MG63 (cell line): ENCODE data around the gene SLC10A7. TPM values are rescaled to one million over a fixed set of nuclear protein-coding genes. Genes with fewer than 3 reads are reported as not detected.

Experiments used
- DNase-seq: peaks from one replicate; pipeline ENCODE4 v3.0.0-alpha.2; 2020
- H3K27me3 ChIP-seq: fragments of 250-450 bp; sonication (Bioruptor Pico); 2 replicates; pipeline ENCODE4 v1.5.1; 2020; ENCODE audit warnings: mild to moderate bottlenecking, moderate library complexity
- H3K36me3 ChIP-seq: fragments of 250-450 bp; sonication (Bioruptor Pico); 2 replicates; pipeline ENCODE4 v1.5.1; 2020; ENCODE audit warnings: mild to moderate bottlenecking, moderate library complexity
- H3K4me3 ChIP-seq: fragments of 250-450 bp; sonication (Bioruptor Pico); 2 replicates; pipeline ENCODE4 v1.5.1; 2020; ENCODE audit warnings: mild to moderate bottlenecking, moderate library complexity
- H3K9me3 ChIP-seq: fragments of 250-450 bp; sonication (Bioruptor Pico); 2 replicates; pipeline ENCODE4 v1.5.1; 2020; ENCODE audit warnings: mild to moderate bottlenecking, moderate library complexity
- total RNA-seq: library from RNA; depleted of rRNA; stranded (reverse); fragments of >200 nt; shearing (Covaris generic); gene quantifications from 2 replicates; pipeline ENCODE4 v1.2.3, GENCODE V29; 2014; ENCODE audit warnings: low replicate concordance

SLC10A7 gene
- total RNA-seq, 1 experiment from 2014 or later: 3.7 TPM

DNA sequence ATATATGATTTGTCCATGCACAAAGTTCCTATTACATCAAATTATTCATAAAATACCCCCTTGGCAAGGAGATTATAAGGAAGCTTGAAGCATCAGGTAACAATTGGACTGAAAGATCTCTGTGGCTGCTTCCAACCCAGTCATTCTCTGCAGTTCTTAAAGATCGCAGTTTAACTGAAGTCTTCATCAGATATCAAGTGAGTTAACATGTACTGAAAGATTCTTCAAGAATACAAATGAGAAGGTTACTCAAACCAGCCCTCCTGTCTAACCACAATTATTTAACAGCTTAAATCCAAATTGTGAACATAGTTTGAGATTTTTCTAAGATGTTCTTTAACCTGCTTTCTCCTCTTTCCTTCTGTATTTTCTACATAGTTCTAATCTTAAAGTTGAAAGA lies 56.1 kb downstream of the SLC10A7 start:
- DNase-seq: no peak
- Histone ChIP-seq H3K9me3 (no peaks in the 10 kb centered on the region), H3K36me3 (no peaks in the 10 kb centered on the region), H3K4me3 (no peak overlapping the region), H3K27me3 (no peaks in the 10 kb centered on the region)

DNA sequence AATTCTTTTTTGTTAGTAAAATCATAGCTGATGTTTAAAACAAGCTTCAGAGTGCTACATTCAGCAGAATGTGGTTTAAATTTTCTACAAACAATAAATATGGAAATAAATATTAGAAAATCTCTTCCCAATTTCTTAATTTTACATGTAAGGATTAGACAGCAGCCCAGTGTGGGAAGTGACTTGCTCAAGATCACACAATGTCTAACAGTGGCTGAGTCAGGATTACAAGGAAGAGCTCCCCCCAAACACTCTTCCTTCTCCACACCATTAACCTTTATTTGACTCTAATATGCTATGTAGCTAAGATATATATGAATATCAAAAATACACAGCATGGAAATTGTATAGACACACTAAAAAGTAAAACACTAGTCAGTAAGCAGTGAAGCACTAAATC lies 59.5 kb downstream of the SLC10A7 start:
- no peaks in the 10 kb centered on the region for H3K9me3 ChIP-seq
- H3K36me3 ChIP-seq: no peaks in the 10 kb centered on the region
- H3K4me3 ChIP-seq: no peak overlapping the region
- DNase-seq: no peak
- no peaks in the 10 kb centered on the region for H3K27me3 ChIP-seq

DNA sequence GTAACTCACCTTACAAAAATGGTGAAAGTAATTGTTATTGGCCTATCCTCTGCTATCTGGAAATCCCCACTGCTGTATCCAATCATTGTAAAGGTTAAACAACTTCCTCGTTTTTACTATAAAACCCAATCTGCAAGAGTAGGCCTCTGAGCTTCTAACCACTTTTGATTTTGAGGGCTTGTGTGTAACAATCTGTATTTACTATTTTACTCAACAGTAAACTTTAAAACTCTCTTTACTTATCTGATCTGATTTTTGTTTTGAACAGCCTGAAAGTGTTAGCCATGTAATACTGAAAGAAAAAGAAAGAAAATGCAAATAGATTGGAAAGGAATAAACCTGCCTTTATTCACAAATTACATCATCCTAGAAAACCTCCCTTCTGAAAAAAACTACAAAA lies 63.1 kb downstream of the SLC10A7 start:
- no peak overlapping the region for H3K4me3 ChIP-seq
- H3K9me3 ChIP-seq: no peaks in the 10 kb centered on the region
- no peaks in the 10 kb centered on the region for H3K36me3 ChIP-seq
- DNase-seq: no peak
- no peaks in the 10 kb centered on the region for H3K27me3 ChIP-seq

DNA sequence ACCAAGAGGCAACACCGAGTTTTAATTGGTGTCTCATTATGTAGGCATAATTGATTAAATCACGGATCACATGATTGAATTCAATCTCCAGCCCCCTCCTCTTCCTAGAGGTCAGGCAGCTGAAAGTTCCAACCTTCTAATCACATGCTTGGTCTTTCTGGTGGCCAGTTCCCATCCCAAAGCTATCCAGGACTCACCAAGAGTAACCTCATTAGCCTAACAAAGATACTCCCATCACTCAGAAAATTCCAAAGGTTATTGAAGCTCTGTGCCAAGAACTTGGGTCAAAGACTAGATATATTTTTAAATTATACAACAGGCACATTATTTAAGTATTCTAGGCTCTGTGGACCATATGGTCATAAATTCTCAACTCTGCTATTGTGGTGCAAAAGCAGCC lies 65.1 kb downstream of the SLC10A7 start:
- Histone ChIP-seq H3K27me3 (no peaks in the 10 kb centered on the region), H3K36me3 (no peaks in the 10 kb centered on the region), H3K4me3 (no peak overlapping the region), H3K9me3 (no peaks in the 10 kb centered on the region)
- DNase-seq: no peak

DNA sequence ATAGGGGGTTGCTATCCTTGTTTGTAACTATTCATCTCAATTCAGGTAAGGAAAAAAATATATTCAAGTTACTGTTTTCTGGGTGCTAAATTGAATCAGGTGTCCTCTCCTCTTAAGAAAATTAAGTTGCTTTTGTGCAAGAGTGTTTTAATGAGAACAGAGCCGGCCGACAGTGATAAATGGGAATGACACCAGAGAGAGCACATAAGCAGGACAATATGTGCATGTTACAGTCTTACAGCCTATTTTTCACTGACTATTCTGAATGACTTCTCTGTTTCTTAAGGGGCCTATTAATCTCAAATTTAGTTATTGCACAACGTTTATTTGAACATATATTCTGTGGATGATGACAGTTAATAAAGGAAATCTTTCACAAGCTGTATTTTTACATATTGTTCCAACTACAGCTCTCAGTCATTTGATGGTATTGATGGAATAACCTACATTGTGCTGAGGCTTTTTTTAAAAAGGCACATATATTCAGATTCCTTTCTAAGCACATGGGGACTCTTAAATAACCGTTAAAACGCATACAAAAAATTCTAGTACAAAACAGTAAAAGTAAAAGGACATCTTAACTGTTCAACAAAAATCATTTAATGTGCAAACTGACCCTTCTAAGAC lies 68.4 kb downstream of the SLC10A7 start:
- no peaks in the 10 kb centered on the region for H3K36me3 ChIP-seq
- no peaks in the 10 kb centered on the region for H3K27me3 ChIP-seq
- H3K4me3 ChIP-seq: no peak overlapping the region
- H3K9me3 ChIP-seq: no peaks in the 10 kb centered on the region
- no peak for DNase-seq

DNA sequence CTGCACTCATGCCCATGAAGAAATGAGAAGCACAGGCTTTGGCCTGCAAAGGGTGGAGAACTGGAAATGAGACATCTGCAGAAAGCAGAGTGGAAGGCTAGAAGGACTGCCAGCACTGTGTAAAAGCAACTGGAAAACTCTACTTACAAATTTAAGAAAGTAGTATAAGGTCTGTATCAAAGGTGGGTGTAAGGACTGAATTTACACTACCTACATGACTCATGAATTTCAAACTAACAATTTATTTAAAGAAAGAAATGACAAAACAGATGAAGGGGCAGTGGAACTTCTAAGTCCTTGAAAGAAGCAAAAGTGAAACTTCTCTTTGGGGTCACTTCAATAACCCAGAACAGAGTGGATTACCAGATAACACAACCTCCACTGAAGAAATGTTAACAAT lies 71.2 kb downstream of the SLC10A7 start:
- Histone ChIP-seq H3K36me3 (no peaks in the 10 kb centered on the region), H3K4me3 (no peak overlapping the region), H3K27me3 (no peaks in the 10 kb centered on the region), H3K9me3 (no peaks in the 10 kb centered on the region)
- no peak for DNase-seq

DNA sequence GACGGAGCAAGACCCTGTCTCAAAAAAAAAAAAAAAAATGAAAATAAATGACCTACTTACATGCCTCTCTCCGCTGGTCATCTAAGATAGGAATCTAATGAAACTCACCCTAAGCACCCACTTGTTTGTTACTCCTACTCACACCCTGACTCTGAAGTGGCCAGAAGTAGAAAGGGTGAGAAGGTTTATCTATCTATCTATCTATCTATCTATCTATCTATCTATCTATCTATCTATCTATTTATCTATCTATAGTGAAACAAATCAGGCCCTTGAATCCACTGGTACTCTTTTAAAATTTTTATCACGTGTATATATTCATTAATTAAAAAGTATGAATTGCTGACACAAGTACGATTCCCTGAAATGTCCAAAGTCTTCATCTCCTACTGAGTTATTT lies 75.2 kb downstream of the SLC10A7 start:
- Histone ChIP-seq H3K36me3 (no peaks in the 10 kb centered on the region), H3K4me3 (no peak overlapping the region), H3K9me3 (no peaks in the 10 kb centered on the region), H3K27me3 (no peaks in the 10 kb centered on the region)
- DNase-seq: no peak

DNA sequence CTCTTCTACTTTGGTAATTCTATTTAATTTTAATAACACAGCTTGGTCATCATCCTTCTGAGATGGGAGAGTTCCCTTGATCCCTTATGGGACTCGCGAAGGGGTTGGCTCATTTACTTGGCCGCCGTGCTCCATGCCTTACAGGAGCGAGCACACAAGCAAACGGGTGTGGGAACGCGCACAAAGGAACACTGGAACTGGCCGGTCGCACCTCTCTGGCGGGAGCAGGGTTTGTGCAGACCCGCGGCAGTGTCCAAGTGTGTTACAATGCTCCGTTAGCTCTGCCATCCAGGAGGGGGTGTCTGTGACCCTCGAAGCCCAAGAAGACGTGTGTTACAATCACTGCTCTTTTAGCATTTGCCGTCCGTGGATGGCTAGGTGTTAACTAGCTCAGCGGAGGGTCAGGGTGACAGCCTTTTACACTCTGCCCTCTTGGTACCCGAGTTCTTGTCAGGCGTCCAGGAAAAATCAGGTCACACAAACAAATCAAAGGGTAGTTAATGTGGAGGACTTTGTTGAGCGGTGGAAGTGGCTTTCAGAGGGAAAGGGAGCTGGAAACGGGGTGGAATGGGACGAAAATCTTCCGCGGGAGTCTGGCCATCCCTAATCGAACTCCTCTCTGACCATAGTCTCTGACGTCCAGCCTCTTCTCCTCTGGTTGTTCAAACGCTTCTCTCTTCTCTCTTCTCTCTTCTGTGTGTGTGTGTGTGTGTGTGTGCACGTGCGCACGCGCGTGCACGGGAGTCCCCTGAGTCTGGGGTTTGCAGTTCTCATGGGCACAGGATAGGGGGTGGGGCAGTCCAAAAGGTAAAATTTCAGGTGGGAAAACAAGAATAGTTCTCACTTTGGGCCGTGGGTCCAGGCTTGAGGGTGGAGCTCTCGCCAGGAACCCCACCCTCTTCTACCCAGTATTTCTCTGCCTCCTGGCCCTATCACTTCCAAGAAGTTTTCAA lies 76.3 kb downstream of the SLC10A7 start:
- no peaks in the 10 kb centered on the region for H3K27me3 ChIP-seq
- H3K36me3 ChIP-seq: no peaks in the 10 kb centered on the region
- no peak overlapping the region for H3K4me3 ChIP-seq
- H3K9me3 ChIP-seq: no peaks in the 10 kb centered on the region
- no peak for DNase-seq

DNA sequence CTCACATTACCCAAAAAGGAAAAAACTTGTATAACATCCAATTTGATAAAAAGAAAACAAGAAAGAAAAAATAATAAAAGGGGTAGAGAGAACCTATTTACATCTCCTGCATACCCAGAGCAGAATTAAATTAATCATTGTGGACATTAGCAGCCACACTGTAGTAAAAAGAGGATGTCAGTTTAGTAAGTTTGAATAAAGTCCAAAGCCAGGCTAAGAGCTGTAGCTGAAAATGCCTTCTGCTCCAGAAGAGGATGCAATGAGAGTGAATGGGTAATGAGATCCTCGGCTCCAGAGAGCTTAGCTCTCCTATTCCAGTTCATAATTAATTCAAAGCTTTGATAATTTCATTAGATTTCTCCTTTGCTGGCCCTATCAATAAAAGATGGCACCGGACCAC lies 78.2 kb downstream of the SLC10A7 start:
- no peaks in the 10 kb centered on the region for H3K36me3 ChIP-seq
- no peak for DNase-seq
- H3K27me3 ChIP-seq: no peaks in the 10 kb centered on the region
- H3K4me3 ChIP-seq: no peak overlapping the region
- H3K9me3 ChIP-seq: no peaks in the 10 kb centered on the region

DNA sequence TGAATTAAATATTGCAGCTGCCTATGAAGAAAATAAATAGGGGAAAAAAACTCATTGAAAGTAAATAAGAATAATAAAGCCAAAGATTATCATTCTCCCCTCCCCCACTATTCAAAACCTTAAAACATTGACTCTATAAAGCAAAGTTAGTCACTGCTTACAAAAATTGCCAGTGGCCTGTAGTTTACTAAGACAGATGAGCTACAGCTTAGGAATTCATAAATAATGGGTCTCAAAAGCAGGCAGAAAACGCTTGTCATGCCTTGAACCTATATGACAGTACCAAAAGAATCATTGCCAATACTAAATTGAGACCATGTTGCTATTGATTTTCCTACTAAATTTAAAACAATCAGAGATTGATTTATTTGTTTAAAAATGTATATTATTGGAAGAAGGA lies 78.9 kb downstream of the SLC10A7 start:
- H3K9me3 ChIP-seq: no peaks in the 10 kb centered on the region
- DNase-seq: no peak
- H3K27me3 ChIP-seq: no peaks in the 10 kb centered on the region

DNA sequence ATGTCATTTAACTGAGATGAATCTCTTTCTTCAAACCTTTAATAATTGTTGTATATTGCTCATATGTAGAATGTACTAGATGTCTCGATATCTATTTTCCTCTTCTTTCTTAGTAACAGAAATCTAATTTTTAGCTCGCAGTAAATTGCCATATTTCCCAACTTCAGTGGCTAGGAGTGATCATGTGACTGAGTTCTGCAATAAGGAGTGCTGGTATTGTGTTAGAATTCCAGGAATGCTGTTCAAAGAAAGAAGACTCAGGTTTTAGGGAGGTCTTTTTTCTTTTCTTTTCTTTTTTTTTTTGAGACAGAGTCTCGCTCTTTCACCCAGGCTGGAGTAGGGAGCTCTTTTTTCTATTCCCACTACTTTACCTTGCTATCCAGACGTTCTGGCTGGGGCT lies 81.7 kb downstream of the SLC10A7 start:
- Histone ChIP-seq H3K36me3 (no peaks in the 10 kb centered on the region), H3K4me3 (no peak overlapping the region), H3K9me3 (no peaks in the 10 kb centered on the region), H3K27me3 (no peaks in the 10 kb centered on the region)
- DNase-seq: no peak

More for the DNA sequence above, 78.9 kb downstream of the SLC10A7 start:
- no peak overlapping the region for H3K4me3 ChIP-seq
- no peaks in the 10 kb centered on the region for H3K36me3 ChIP-seq

DNA sequence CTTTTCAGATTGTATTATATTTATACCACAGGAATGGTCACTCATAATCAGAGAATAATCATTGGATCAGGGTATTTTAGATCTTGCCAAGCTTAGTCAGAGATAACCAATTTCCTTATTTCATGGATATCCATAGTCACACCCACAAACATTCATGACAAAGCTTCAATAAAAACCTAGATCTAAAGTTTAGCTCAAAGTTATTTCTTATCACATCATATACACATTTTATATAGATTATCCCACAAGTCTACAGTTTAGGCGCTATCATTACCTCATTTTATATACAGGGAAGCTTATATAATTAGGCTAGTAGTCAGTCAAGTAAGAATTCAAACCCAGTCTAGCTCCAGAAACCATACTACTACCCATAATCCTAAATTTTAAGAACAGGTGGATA lies 82.3 kb downstream of the SLC10A7 start:
- no peaks in the 10 kb centered on the region for H3K9me3 ChIP-seq
- H3K27me3 ChIP-seq: no peaks in the 10 kb centered on the region
- no peaks in the 10 kb centered on the region for H3K36me3 ChIP-seq
- no peak for DNase-seq
- H3K4me3 ChIP-seq: no peak overlapping the region

DNA sequence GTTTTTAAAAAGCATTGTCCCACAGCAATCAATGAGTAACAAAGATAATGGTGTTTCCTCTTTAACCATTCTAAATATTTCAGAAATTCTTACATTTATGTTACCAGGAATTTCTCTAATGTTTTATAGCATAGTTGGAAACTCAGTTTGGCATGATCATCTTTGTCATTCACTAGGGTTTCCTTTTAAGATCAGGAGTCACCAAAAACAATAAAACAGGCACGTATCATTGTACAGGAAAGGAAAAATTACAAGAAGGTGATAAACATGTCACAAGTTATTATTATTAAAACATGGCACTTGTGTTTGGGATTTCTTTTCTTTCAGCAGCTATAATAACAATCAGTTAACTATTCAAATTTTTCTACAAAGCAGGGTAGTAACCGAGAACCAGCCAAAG lies 84.0 kb downstream of the SLC10A7 start:
- Histone ChIP-seq H3K36me3 (no peaks in the 10 kb centered on the region), H3K27me3 (no peaks in the 10 kb centered on the region), H3K4me3 (no peak overlapping the region), H3K9me3 (no peaks in the 10 kb centered on the region)
- no peak for DNase-seq

DNA sequence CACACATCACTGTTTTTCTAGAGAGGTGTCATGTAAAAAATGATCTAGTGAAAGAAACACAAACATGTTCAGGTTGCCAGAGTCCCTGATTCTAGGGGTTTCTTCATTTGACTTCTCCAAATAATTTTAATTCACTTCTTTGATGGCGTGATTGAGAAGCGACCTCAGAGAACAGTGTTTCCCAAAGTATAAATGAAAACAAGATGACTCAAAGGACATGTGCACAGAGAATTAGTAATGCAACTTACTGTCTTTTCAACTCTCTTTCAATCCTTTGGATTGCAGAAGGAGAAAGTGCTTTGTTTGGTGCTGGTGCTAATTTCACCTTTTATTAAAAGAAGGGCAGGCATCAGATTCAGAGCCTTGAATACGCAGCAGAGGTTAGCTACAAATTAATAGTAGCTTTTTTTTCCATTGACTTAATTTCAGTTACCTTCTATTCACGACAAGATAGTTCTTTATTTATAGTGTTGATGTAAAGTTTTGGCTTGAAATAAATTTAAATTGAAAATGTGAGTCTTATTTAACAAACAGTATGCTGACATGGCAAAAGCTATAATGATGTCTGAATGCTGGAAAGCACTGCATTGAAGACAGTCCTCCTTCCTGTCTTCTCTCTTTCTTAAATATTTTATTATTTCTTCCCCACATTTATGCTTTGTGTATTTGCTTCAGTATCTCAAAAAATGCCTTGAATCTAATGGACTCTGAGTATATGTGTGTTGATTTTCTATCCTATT lies 85.1 kb downstream of the SLC10A7 start:
- Histone ChIP-seq H3K27me3 (no peaks in the 10 kb centered on the region), H3K36me3 (no peaks in the 10 kb centered on the region), H3K9me3 (no peaks in the 10 kb centered on the region), H3K4me3 (no peak overlapping the region)
- no peak for DNase-seq

DNA sequence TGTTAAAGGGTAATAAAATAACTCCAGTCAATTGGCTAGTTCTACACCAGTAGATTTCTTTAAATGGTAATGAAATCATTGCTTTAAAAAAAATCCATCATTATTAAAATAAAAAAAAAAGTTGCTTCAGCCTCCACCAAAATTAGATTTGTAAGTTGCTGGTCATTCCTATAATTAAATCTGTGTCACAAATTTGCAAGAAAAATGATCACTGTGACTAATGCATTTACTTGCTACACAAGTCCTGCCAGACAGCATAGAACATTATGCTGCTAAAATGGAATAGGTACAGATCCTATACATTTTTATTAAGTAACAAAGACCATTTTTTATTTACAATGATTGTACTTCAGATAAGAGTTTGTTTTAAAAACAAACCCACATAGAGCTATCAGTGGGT lies 85.8 kb downstream of the SLC10A7 start:
- Histone ChIP-seq H3K36me3 (no peaks in the 10 kb centered on the region), H3K4me3 (no peak overlapping the region), H3K27me3 (no peaks in the 10 kb centered on the region), H3K9me3 (no peaks in the 10 kb centered on the region)
- no peak for DNase-seq

DNA sequence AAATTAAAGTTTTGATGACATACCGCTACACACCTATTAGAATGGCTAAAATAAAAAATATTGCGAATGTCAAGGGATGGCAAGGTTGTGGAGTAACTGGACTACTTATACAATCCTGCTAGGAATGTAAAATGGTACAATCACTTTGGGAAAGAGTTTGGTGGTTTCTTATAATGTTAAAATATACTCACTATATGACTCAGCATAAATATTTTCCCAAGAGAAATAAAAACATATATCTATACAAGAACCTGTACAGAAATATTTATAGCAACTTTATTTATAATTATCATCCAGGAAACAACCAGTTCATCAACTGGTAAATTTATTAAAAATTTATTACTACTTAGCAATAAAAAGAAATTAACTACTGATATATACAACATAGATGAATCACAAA lies 89.7 kb downstream of the SLC10A7 start:
- no peak for DNase-seq
- H3K36me3 ChIP-seq: no peaks in the 10 kb centered on the region
- no peaks in the 10 kb centered on the region for H3K27me3 ChIP-seq
- no peak overlapping the region for H3K4me3 ChIP-seq
- no peaks in the 10 kb centered on the region for H3K9me3 ChIP-seq

DNA sequence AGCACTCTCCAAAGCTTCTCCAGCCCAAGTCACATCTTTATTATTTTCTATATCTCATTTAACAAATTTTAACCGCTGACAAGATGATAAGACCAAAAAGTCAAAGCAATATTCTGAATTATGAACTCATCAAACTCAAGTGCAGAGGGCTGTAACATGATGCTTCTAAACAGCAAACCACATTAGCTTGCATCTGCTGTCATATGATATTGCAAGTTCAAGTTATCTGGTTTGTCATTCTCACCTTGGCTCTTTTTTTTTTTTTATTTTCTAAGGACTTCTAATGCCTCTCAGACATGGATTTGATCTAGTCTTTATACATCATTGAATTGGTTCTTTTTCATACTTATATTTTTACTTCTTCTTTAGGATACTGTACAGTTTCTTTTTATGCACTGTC lies 93.4 kb downstream of the SLC10A7 start:
- Histone ChIP-seq H3K36me3 (no peaks in the 10 kb centered on the region), H3K4me3 (no peak overlapping the region), H3K9me3 (no peaks in the 10 kb centered on the region), H3K27me3 (no peaks in the 10 kb centered on the region)
- DNase-seq: no peak
